BLaER1 (cell line): ENCODE measurements around the gene LCAT.

ENCODE experiments used
- H3K27ac ChIP-seq: shearing (Covaris generic); formaldehyde crosslinking; 2 replicates; pipeline ENCODE4 v1.8.1; 2022
- H3K27me3 ChIP-seq: shearing (Covaris generic); formaldehyde crosslinking; 2 replicates; pipeline ENCODE4 v1.8.1; 2022
- H3K36me3 ChIP-seq: shearing (Covaris generic); formaldehyde crosslinking; 2 replicates; pipeline ENCODE4 v1.8.1; 2022
- H3K4me1 ChIP-seq: shearing (Covaris generic); formaldehyde crosslinking; 2 replicates; pipeline ENCODE4 v1.8.1; 2022
- H3K4me2 ChIP-seq: shearing (Covaris generic); formaldehyde crosslinking; 2 replicates; pipeline ENCODE4 v1.8.1; 2022
- H3K4me3 ChIP-seq: shearing (Covaris generic); formaldehyde crosslinking; 2 replicates; pipeline ENCODE4 v1.8.1; 2022
- H3K9ac ChIP-seq: shearing (Covaris generic); formaldehyde crosslinking; 2 replicates; pipeline ENCODE4 v1.8.1; 2022
- H3K9me3 ChIP-seq: shearing (Covaris generic); formaldehyde crosslinking; 2 replicates; pipeline ENCODE4 v1.8.1; 2022
- H4K20me1 ChIP-seq: shearing (Covaris generic); formaldehyde crosslinking; 2 replicates; pipeline ENCODE4 v1.8.1; 2022
- Cebpa-rat ChIP-seq: shearing (Covaris generic); IDR thresholded peaks from 2 replicates; pipeline ENCODE4 v1.8.1; 2022

The LCAT gene

DNA sequence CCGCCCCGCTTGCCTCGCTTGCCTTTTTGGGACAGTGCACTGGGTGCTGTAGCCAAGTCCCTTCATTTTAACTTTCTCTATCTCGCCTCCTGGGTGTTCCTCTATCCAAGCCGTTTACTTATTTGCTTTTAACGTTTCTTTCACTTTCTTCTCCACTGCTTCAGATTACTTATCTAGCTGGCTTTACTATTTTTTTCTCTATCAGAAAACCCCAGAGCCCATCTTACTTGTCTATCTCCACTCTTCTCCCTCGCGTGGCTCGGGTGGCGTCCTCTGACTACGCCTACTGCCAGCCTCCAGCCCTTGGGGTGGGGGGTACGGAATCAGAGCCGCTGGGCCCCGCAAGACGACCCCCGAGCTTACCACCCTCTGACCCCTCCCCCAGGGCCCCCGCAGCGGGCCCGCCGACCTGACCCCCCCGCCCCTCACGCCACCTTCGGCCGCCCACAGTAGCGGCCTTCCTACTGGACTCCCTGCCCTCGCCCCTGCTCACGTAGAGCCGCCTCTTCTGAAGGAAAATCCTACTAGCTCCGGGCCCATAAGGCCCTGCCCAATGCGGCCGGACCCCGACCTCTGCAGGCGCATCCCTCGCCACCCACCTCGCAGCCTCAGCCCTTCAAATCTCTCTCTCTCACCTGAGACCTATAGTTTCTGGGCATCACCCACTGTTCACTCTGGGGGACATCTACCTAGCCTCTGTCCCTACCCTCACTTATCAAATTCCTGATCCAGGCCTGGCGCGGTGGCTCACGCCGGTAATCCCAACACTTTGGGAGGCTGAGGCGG lies 25.5 kb upstream of the LCAT start:
- no peaks in the 10 kb centered on the region for H3K9me3 ChIP-seq
- H3K36me3 ChIP-seq = no peaks in the 10 kb centered on the region
- peak overlapping the region; percentile 82; the same call in 1 of the 2 replicates for H3K27ac ChIP-seq
- H4K20me1 ChIP-seq = peaks cover 33% of the 10 kb centered on the region; the same call in 1 of the 2 replicates
- peak overlapping the region; percentile 84 for H3K9ac ChIP-seq
- peak overlapping the region; percentile 83 for H3K4me3 ChIP-seq
- H3K27me3 ChIP-seq = no peaks in the 10 kb centered on the region
- H3K4me1 ChIP-seq = peaks cover 43% of the 10 kb centered on the region
- TF ChIP-seq Cebpa-rat = no peak
- peak overlapping the region; percentile 97 for H3K4me2 ChIP-seq

DNA sequence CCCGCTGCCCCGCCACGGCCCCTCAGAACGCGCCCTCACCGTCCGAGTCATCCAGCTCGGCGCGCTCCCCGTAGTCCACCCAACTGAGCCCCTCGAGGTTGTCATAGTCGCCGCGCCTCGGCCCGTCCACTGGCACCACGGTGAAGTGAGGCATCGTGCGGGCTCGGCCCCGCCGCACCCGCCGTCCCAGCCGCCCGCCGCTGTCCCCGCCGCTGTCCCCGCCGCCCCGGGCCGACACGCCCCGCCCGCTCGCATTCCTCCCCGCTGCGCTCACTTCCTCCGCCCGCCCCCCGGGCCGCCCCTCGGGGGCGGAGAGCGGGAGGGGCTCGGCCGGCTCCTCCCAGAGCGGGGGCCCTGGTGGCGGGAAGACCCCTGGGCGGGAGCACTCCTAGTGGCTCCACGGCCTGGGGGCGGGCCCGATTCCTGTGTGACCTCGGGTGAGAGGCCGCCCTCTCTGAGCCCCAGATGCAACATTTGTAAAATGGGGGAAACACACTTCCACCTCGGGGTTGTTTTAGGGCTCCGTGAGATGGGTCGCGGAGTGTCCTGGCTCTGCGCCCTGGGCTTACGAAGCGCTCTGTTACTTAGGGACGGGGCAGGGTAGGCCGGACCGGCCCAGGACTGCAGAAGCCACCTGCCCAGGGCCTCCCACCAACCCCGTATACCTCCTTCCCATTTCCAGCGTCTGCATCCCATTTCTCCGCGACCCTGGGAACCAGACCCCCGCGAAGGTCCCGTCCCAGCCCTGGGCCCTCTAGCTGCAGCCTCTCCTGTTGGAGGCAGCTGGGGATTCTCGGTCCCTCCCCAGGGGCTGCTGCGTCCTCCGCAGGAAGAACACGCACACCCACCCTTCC lies 24.7 kb upstream of the LCAT start, which contains the start of gene SLC12A4:
Gene SLC12A4, minus strand, starts transcription at position 238 of the 854 bp plus-strand sequence. Its CDS starts 84 bp downstream, at position 154.
- peak within 1 kb of the TSS; percentile 82 for H3K27ac ChIP-seq
- H3K36me3 ChIP-seq = peaks cover 4% of the 10 kb centered on the region; the same call in 1 of the 2 replicates
- H3K4me3 ChIP-seq = peak within 1 kb of the TSS; percentile 83
- TF ChIP-seq Cebpa-rat = no peak
- H3K4me1 ChIP-seq = peaks cover 49% of the 10 kb centered on the region
- H3K9me3 ChIP-seq = no peaks in the 10 kb centered on the region
- H3K27me3 ChIP-seq = no peaks in the 10 kb centered on the region
- peaks cover 36% of the 10 kb centered on the region; the same call in 1 of the 2 replicates for H4K20me1 ChIP-seq
- H3K9ac ChIP-seq = peak within 1 kb of the TSS; percentile 84
- peak within 1 kb of the TSS; percentile 97 for H3K4me2 ChIP-seq

DNA sequence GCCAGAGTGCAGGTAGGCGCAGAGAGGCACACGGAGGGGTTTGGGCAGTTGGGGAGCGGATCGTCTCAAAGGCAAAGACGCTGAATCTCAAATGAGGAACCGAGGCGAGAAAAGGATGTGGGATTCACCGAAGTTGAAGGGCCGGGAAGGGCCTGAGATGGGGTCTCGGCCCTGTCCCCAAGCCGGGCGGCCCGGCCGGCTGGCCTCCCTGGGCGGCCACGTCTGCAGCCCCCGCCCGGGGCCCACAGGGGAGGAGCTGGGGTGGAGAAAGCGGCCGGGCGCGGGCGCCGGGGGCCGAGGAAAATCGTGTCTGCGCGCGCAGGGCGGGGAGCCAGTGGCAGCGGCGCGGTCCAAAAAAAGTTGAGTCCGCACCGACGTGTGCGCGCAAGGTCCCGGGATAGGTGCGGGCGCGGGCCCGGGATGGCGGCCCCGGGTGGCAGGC lies 24.1 kb upstream of the LCAT start:
- Histone ChIP-seq H3K4me2 (peak overlapping the region; percentile 97), H3K27ac (peak overlapping the region; percentile 82), H4K20me1 (peaks cover 36% of the 10 kb centered on the region; the same call in 1 of the 2 replicates), H3K4me1 (peaks cover 49% of the 10 kb centered on the region), H3K4me3 (peak overlapping the region; percentile 83), H3K9ac (peak overlapping the region; percentile 84), H3K9me3 (no peaks in the 10 kb centered on the region), H3K27me3 (no peaks in the 10 kb centered on the region), H3K36me3 (peaks cover 10% of the 10 kb centered on the region; the same call in 1 of the 2 replicates)
- no peak for TF ChIP-seq Cebpa-rat

DNA sequence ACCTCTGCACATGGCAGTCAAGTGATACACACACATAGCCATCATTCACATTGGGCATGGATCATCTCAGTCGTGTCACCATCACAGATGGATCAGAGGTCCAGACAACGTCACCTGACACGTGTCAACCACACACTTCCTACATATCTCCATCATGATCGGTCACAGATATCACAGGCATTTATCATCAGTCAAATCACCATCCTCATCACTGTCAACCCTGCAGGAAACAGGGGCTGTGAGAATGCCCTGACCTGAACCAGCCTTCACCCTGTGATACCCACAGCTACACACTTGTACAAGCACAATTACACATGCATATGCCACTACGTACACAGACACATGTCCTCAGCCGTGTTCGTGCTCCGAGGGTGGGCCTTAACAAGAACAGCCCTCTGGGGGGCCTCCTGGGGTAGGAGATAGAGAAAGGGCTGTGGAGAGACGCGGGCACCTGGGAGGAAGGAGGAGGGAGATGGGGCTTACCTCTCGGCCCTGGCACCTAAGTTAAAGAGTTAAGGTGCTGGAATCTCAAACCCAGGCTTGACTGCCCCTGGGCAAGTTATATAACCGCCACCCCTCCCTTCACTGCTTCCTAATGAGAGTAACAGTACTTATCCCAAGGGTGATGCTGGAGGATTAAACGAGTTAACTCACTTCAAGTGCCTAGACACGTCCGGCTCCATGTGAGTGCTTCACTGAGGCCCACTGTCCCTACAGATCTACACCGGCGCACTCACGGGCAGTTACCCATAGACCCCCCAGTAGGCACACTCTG lies 23.4 kb upstream of the LCAT start:
- H3K4me3 ChIP-seq = peak overlapping the region; percentile 83
- no peaks in the 10 kb centered on the region for H3K9me3 ChIP-seq
- peaks cover 49% of the 10 kb centered on the region for H3K4me1 ChIP-seq
- H3K9ac ChIP-seq = peak overlapping the region; percentile 84
- peaks cover 16% of the 10 kb centered on the region; the same call in 1 of the 2 replicates for H3K36me3 ChIP-seq
- peak overlapping the region; percentile 82 for H3K27ac ChIP-seq
- TF ChIP-seq Cebpa-rat = no peak
- H3K4me2 ChIP-seq = peak overlapping the region; percentile 97
- no peaks in the 10 kb centered on the region for H3K27me3 ChIP-seq
- H4K20me1 ChIP-seq = peaks cover 36% of the 10 kb centered on the region; the same call in 1 of the 2 replicates

DNA sequence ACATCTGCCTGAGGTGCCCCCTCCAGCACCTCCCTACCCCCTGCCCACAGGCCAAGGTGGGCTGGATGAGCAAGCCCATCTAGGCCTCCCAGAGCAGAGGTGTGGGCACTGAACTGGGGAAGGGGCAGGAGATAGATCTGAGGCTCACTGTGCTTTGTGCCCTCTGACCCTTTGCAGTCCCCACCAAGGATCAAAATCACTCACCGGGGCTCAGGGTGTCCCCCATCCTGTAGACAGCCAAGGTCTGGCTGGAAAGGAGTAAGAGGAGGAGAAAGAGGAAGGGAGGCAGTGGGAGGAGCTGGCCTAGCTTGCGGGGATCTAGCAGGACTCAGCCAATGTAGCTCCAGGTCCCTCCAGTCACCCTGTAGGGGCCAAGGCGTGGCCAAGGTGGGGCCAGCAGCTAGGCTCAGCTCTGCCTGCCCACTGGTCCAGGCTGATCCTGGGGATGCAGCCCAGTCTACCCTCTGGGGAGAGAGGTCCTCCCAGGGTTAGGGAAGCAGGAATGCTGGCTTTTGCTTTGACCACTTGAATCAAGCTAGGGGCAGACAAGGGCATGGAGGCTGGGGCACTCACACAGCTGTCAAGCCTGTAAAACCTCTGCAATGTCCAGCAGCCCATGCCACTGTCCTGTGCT lies 22.7 kb upstream of the LCAT start:
- Histone ChIP-seq H3K4me3 (peak overlapping the region; percentile 83; the same call in 1 of the 2 replicates), H3K27ac (0 out of 2 replicates have a peak overlapping the region, but pooled peaks have one; percentile 9), H4K20me1 (peaks cover 36% of the 10 kb centered on the region; the same call in 1 of the 2 replicates), H3K4me1 (peaks cover 53% of the 10 kb centered on the region), H3K27me3 (no peaks in the 10 kb centered on the region), H3K9ac (0 out of 2 replicates have a peak overlapping the region, but pooled peaks have one; percentile 84), H3K36me3 (peaks cover 23% of the 10 kb centered on the region), H3K9me3 (no peaks in the 10 kb centered on the region), H3K4me2 (peak overlapping the region; percentile 97)
- TF ChIP-seq Cebpa-rat = no peak

DNA sequence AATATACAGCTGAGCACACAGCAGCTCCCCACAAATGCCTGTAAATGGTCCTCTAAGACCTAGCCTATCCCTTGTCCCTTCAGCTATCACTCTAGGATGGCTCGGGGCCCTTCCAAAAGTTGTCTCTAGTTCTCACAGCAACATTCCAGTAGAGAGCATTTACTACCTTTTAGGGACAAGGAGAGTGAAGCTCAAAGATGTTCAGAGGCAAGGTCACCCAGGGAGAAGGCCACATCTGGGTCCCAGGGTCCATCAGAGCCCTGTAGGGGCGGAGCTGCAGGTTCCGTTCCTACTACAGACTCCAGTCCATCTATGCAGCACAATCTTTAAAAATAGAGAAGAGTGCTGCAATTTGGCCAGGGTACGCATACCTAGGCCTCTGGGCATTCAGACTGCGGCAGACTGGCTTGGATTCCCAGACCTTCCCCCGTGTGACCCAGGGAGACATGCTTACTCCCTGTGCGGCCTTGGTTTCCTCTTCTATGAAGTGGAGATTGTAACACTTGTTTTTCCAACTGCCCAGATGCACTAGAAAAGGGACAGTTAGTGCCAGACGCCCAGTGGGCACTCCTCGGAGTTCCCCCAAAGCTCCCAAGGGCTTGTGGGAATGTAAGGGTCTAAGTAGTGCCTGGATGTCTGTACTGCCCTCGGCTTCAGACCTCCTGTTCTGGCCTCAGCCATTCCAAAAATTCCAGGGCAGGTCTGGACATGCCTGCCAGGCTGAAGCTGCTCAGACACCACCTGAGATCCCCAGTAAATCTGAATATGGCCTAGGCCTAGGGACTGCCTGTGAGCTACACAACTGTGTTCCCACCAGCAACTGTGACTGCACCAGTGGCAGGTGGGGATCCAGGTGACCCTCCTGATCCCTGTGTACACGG lies 22.0 kb upstream of the LCAT start:
- peaks cover 31% of the 10 kb centered on the region for H3K36me3 ChIP-seq

DNA sequence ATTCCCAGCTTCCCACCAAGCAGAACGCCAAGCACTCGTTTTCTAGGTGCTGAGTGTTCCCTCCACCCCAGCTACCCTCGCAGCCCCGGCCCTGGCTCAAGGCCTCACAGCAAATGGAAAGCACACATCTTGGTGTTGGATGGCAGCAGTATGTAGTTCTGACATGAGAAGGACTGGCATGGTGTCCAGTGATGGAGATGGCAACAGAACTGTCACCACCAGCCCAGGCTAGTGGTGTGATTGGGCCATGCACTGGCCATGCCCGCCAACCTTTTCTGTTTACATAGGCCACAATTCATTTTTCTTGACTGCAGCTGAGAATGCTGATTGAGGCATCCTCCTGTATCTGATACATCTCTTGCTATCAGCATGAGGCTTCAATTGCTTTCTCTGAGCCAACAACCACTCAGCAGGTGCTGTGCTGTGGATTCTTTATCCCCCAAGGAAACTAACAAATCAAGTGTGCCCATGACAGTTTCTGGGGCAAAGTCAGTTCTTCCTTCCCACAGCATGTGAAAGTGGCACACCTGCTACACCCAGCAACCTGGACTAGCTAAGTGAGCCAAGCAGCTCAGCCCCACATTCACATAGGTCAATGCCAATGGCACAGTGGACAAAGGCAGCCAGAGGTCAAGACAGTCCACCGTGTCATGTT lies 20.7 kb upstream of the LCAT start:
- H3K36me3 ChIP-seq = peaks cover 44% of the 10 kb centered on the region
- H3K4me1 ChIP-seq = peaks cover 57% of the 10 kb centered on the region
- H3K27ac ChIP-seq = no peak overlapping the region
- no peaks in the 10 kb centered on the region for H3K9me3 ChIP-seq
- no peaks in the 10 kb centered on the region for H3K27me3 ChIP-seq
- peaks cover 36% of the 10 kb centered on the region; the same call in 1 of the 2 replicates for H4K20me1 ChIP-seq
- no peak for TF ChIP-seq Cebpa-rat
- H3K9ac ChIP-seq = no peak overlapping the region
- no peak overlapping the region for H3K4me3 ChIP-seq
- peak overlapping the region; percentile 97 for H3K4me2 ChIP-seq

More for the DNA sequence above, 22.0 kb upstream of the LCAT start:
- Histone ChIP-seq H3K27me3 (no peaks in the 10 kb centered on the region), H3K9me3 (no peaks in the 10 kb centered on the region), H3K9ac (no peak overlapping the region), H3K4me3 (no peak overlapping the region), H3K4me1 (peaks cover 57% of the 10 kb centered on the region), H3K27ac (0 out of 2 replicates have a peak overlapping the region, but pooled peaks have one; percentile 9), H3K4me2 (peak overlapping the region; percentile 97), H4K20me1 (peaks cover 36% of the 10 kb centered on the region; the same call in 1 of the 2 replicates)
- no peak for TF ChIP-seq Cebpa-rat
